GM21423 (cell line): ENCODE data around the gene ZBTB38.

Experiments used
- ATAC-seq: cut with Tn5 transposase; IDR thresholded peaks from one replicate; pipeline ENCODE4 v1.9.1; 2021; ENCODE audit warnings: mild to moderate bottlenecking, moderate library complexity; ENCODE audit not compliant: unreplicated experiment

ZBTB38 gene

GRCh38 chr3:141401573-141402475, 33.5 kb downstream of the ZBTB38 start:
- ATAC-seq = peak; percentile 73

- ATAC-seq = peak; percentile 58
Measured at GRCh38 chr3:141402476-141403171, 34.3 kb downstream of the ZBTB38 start.

GRCh38 chr3:141403576-141403975, 35.3 kb downstream of the ZBTB38 start:
- ATAC-seq = no peak

- ATAC-seq = no peak
Measured at GRCh38 chr3:141405025-141405424, 36.7 kb downstream of the ZBTB38 start.

- ATAC-seq = no peak
Measured at GRCh38 chr3:141405591-141405990, 37.3 kb downstream of the ZBTB38 start.

- no peak for ATAC-seq
Measured at GRCh38 chr3:141406265-141406664, 38.0 kb downstream of the ZBTB38 start.

DNA sequence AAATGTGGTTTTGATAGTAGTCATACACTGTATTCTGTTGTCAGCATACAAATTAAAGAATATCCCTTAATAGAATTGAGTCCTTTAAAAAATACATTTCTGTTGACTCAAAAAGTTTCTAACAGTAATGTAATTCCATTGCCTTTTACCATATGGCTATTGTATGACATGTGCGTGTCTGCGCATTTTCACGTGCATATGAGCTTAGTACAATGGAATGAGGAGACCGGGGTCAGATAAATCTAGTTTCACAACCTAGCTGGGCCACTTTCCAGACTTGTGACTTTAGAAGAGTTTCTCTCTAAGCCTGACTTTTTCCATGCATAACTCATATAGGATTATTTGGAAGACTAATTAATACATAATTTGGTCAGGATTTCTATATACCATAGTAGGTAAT, 38.7 kb downstream of the ZBTB38 start:
- ATAC-seq = no peak

DNA sequence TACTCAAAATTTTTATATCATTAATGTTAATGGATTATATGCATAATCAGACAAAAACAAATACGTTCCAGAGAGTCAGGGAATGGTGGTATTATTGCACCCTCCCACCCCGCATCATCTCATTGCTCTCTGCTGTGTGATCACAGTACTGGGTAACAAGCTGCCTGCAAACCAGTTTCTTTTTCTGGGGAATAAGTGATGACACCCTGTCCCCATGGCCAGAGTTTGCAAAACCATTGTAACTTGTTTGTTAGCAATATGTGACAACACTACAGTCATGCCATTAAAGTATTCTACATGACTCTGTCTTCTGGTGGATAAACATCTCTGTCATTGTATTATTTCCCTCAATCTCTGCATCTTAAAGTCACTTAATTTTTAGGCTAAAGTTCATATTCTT, 39.5 kb downstream of the ZBTB38 start:
- no peak for ATAC-seq

- no peak for ATAC-seq
Measured at GRCh38 chr3:141408596-141408995, 40.3 kb downstream of the ZBTB38 start.

DNA sequence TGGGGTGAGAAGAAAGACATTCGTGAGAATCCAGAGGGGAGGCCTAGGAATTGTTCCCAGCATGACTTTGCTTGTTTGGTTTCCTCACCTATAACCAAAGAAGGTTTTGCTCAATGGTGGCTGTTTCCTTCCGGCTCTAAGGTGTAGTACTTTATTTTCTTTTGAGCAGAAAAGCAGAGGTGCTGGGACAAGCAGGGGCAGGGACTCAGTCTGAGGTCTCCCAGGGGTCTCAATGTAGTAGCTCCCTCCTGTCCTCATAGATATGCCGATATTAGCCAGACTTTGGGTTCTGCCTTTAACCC, 41.6 kb downstream of the ZBTB38 start:
- no peak for ATAC-seq

DNA sequence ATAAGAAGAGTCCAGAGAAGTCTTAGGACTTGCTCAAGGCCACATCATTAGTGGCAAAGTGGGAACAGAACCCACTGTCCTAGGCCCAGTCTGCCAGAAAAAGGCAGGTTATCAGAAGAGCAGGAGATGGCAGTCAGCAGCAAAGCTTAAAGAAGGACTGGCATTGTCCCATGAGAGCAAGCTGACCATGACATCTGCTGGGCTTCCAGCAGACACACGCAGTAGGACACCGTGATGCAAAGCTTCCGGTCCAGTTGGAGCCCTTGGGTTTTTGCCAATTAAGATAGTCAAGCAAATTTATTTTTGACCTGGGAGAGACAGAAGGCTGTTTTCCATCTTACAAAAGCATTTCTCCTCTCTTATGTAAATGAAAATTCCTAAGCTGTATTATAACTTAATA, 42.1 kb downstream of the ZBTB38 start:
- no peak for ATAC-seq

GRCh38 chr3:141410846-141411245, 42.5 kb downstream of the ZBTB38 start:
- ATAC-seq = no peak

- ATAC-seq = no peak
Measured at GRCh38 chr3:141411251-141411771, 43.0 kb downstream of the ZBTB38 start.

DNA sequence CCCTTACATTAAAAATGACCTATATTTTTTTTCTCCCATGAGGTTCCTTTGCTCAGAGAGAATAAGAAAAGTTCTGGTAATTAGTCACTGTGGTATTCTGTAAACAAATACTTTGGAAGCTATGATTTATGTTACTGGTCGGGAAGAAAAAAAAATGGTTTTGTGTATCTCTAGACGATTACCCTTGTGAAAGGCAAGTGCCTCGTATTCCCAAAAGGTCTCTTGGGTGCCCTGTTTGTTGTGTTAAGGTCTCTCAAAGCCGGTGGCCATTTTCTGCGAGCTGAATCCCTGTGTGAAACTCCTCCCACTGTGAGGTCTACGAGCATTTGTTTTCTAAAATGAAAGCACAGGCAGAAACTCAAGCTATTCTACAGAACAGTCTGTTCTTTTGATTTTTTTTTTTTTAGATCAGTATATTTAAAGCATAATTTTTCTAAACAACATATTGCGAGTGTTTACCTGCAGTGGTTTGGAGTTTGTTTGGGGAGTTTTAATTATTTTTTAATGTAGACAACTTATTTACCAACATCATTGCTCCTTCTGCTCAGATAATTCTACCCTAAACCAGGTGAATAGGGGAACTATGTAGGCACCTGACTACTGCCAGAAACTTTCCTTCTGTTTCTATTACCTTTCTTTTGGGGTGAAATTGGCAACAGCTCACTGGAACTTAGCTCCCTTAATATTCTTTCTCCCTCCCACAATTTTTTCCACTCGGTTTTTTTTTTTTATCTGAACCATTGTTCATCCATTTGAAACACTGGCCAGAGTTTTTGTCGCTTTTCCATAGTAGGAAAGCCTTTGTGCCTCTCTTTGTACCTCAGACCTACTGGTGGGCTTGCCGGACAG, 44.0 kb downstream of the ZBTB38 start:
- ATAC-seq = peak; percentile 37

- no peak for ATAC-seq
Measured at GRCh38 chr3:141412936-141413354, 44.6 kb downstream of the ZBTB38 start.

- no peak for ATAC-seq
Measured at GRCh38 chr3:141413391-141413790, 45.1 kb downstream of the ZBTB38 start.

GRCh38 chr3:141413801-141414689, 45.7 kb downstream of the ZBTB38 start:
- ATAC-seq = no peak

- ATAC-seq = no peak
Measured at GRCh38 chr3:141414800-141415462, 46.6 kb downstream of the ZBTB38 start.

GRCh38 chr3:141415953-141416352, 47.6 kb downstream of the ZBTB38 start:
- ATAC-seq = no peak
